ENCODE results near the gene SLC35F5. TPM values are rescaled to one million over a fixed set of nuclear protein-coding genes. Genes with fewer than 3 reads are reported as not detected.

SLC35F5 gene
- total and polyA plus RNA-seq, 2 donors = 29.0 to 32.4 TPM

DNA sequence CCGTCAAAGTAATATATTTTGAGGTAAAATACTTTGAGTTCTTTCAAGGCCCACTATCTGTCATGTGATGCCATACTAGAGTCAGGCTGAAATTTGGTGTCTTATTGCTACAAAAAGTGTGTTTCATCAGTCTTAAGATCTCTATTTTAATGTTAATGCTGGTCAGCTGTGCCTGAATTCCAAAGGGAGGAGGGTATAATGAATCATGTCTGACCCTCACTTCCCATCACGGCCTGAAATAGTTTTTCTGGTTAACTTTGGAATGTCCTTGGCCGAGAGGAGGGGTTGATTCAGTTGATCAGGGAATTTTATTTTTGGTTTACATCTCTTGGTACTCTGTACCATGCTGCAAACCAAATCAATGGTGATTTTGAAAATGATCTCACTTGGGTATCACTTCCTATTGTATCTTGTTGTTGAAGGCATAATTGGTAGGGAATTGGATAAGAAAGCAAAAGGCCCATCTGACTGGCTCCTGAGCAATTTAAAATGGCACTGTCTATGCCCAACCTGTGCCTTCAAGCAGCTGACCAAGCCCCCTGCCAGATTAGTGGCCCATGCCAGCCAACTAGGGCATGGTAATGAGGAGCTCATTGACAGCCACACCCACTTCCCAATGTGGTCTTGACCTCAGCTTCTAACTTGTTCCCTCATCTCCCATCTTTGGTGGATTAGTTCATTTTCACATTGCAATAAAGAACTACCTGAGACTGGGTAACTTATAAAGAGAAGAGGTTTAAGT is 6.1 kb upstream of the SLC35F5 start:
- no peak overlapping the region for H3K4me3 ChIP-seq (ENCODE audit: low read length in 2 of 2)
- no peaks in the 10 kb centered on the region for H3K27me3 ChIP-seq (ENCODE audit: control insufficient read depth in 2 of 2, insufficient read depth in 1 of 2, low read length in 1 of 2)
- DNase-seq (ENCODE audit: low read depth in 6 of 9, low spot score in 9 of 9) = no peak
- H3K9me3 ChIP-seq (ENCODE audit: control insufficient read depth in 2 of 2, insufficient read depth in 1 of 2, low read length in 1 of 2) = peaks cover 0 to 6% of the 10 kb centered on the region in 2 donors
- no peak overlapping the region for H3K27ac ChIP-seq (ENCODE audit: low read depth in 1 of 2, low read length in 1 of 2)
- WGBS = 96% methylated on average over 3 of the region's 3 CpGs
- no peaks in the 10 kb centered on the region for H3K36me3 ChIP-seq (ENCODE audit: control insufficient read depth in 2 of 2, insufficient read depth in 2 of 2, low read length in 1 of 2)
- no peaks in the 10 kb centered on the region for H3K4me1 ChIP-seq (ENCODE audit: control insufficient read depth in 2 of 2, insufficient read depth in 2 of 2, low read length in 2 of 2)

DNA sequence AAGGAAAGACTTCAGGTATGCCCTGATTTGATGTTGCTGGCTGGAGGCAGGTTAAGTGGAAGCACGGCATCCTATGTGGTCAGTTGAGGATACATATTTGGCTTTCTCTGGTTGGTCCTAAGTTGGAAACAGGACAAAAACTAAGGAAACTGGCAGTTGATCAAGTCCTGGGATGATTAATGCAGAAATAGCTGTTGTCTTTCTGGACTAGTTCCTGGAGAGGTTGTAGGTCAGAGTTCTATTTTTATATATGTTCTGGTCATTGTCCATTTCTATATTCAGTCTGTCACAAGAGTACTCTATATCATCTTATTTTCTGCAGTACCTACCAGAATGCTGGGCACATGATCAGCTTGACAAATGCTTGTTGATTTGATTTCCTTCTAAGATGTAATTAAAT is 4.0 kb upstream of the SLC35F5 start:
- Histone ChIP-seq H3K27ac (ENCODE audit: low read depth in 1 of 2, low read length in 1 of 2) (no peak overlapping the region), H3K9me3 (ENCODE audit: control insufficient read depth in 2 of 2, insufficient read depth in 1 of 2, low read length in 1 of 2) (peaks cover 0 to 6% of the 10 kb centered on the region in 2 donors), H3K27me3 (ENCODE audit: control insufficient read depth in 2 of 2, insufficient read depth in 1 of 2, low read length in 1 of 2) (no peaks in the 10 kb centered on the region), H3K4me3 (ENCODE audit: low read length in 2 of 2) (no peak overlapping the region), H3K4me1 (ENCODE audit: control insufficient read depth in 2 of 2, insufficient read depth in 2 of 2, low read length in 2 of 2) (peaks cover 0 to 4% of the 10 kb centered on the region in 2 donors), H3K36me3 (ENCODE audit: control insufficient read depth in 2 of 2, insufficient read depth in 2 of 2, low read length in 1 of 2) (no peaks in the 10 kb centered on the region)
- 89% methylated on average over 1 of the region's 1 CpG for WGBS
- no peak for DNase-seq (ENCODE audit: low read depth in 6 of 9, low spot score in 9 of 9)

DNA sequence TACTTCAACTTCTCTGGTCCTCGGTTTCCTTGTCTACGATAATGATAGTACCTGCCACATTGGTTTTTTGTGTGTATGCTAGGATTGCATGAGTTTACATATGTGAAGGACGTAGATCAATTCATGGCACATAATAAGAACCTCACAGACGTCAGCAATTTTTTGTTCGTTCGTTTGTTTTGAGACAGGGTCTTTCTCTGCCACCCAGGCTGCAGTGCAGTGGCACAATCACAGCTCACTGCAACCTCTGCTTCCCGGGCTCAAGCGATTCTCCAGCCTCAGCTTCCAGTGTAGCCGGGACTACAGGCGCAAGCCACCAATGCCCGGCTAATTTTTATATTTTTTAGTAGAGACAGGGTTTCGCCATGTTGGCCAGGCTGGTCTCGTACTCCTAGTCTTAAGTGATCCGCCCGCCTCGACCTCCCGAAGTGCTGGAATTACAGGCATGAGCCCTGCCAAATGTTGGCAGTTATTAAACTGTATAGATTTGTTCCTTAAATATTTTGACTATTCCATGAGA is 756 bp upstream of the SLC35F5 start:
- Histone ChIP-seq H3K36me3 (ENCODE audit: control insufficient read depth in 2 of 2, insufficient read depth in 2 of 2, low read length in 1 of 2) (no peaks in the 10 kb centered on the region), H3K4me1 (ENCODE audit: control insufficient read depth in 2 of 2, insufficient read depth in 2 of 2, low read length in 2 of 2) (peaks cover 4 to 9% of the 10 kb centered on the region in 2 donors), H3K27ac (ENCODE audit: low read depth in 1 of 2, low read length in 1 of 2) (peak overlapping the region; percentile 97 to 99), H3K27me3 (ENCODE audit: control insufficient read depth in 2 of 2, insufficient read depth in 1 of 2, low read length in 1 of 2) (no peaks in the 10 kb centered on the region), H3K4me3 (ENCODE audit: low read length in 2 of 2) (peak overlapping the region; percentile 81 to 90), H3K9me3 (ENCODE audit: control insufficient read depth in 2 of 2, insufficient read depth in 1 of 2, low read length in 1 of 2) (no peaks in the 10 kb centered on the region)
- WGBS = 28% methylated on average over 17 of the region's 17 CpGs
- peak in 1 of 9 donors; percentile 54 for DNase-seq (ENCODE audit: low read depth in 6 of 9, low spot score in 9 of 9)

DNA sequence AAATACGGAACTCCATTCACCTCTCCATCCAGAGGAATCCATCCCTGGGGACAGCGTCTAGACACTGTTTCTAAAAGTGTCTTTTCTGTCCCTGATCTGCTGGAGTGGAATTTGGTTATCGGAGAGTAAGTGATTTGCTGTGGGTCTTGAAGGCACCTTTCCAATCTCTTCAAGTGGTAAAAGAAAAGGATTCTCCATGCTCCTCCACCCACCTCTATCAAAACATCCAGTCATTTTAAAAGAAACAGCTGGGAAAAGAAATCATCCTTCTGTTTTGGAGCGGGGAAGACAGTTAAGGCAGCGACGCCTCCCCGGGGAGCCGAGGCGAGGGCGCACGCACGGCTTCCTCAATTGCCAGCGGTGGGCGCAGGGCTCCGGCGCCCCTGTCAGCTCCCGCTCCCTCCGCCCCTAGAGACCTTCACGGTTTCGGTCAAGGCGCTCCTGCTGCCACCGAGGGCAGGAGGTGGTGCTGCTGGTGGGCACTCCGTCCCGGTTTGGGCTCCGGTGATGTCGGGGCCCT is 547 bp downstream of the SLC35F5 start:
- peak in 4 of 9 donors; percentile 15 to 71 (median 32) for DNase-seq (ENCODE audit: low read depth in 6 of 9, low spot score in 9 of 9)
- peak overlapping the region; percentile 81 to 90 for H3K4me3 ChIP-seq (ENCODE audit: low read length in 2 of 2)
- peaks cover 4 to 9% of the 10 kb centered on the region in 2 donors for H3K4me1 ChIP-seq (ENCODE audit: control insufficient read depth in 2 of 2, insufficient read depth in 2 of 2, low read length in 2 of 2)
- peak overlapping the region; percentile 76 to 97 for H3K27ac ChIP-seq (ENCODE audit: low read depth in 1 of 2, low read length in 1 of 2)
- H3K36me3 ChIP-seq (ENCODE audit: control insufficient read depth in 2 of 2, insufficient read depth in 2 of 2, low read length in 1 of 2) = peaks cover 0 to 4% of the 10 kb centered on the region in 2 donors
- no peaks in the 10 kb centered on the region for H3K9me3 ChIP-seq (ENCODE audit: control insufficient read depth in 2 of 2, insufficient read depth in 1 of 2, low read length in 1 of 2)
- WGBS = under 1% methylated on average over 26 of the region's 26 CpGs
- no peaks in the 10 kb centered on the region for H3K27me3 ChIP-seq (ENCODE audit: control insufficient read depth in 2 of 2, insufficient read depth in 1 of 2, low read length in 1 of 2)

DNA sequence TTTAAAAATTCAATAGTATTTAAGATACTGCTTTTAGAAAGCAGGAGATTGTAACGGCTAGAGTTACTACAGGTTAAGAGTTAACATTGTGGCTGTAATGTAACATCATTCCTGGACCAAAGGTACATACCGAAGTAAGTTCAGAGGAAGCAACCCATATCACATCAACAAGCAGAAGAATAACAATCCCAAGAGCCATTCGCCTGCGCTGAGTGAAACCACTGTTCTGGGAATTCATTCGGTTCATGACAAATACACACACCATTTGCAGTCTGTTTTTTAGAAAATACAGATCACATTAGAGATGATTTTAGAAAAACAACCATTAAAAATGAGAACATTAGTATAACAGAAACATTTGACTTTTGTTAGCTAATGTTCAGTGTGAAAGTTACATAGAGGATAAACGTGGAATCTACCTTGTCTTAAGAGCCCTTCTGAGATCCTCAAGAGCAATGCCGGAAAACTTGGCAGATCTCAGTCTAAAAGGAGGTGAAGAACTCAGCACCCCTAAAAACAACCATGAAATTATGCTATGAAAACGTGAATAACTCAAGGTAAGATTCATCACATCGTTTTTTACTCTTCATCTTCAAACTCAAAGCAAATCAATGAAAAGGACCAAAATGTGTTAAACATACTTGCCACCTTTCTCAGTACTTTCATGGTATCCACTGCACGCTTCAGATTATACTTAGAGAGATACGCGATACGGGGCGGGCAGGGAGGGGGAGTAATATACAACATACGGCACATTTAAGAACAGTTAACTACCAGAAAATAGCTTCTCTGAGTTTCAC is 1.2 kb downstream of the SLC35F5 start:
- no peaks in the 10 kb centered on the region for H3K27me3 ChIP-seq (ENCODE audit: control insufficient read depth in 2 of 2, insufficient read depth in 1 of 2, low read length in 1 of 2)
- peaks cover 0 to 8% of the 10 kb centered on the region in 2 donors for H3K36me3 ChIP-seq (ENCODE audit: control insufficient read depth in 2 of 2, insufficient read depth in 2 of 2, low read length in 1 of 2)
- no peaks in the 10 kb centered on the region for H3K9me3 ChIP-seq (ENCODE audit: control insufficient read depth in 2 of 2, insufficient read depth in 1 of 2, low read length in 1 of 2)
- peak in 2 of 9 donors; percentile 3 to 17 for DNase-seq (ENCODE audit: low read depth in 6 of 9, low spot score in 9 of 9)
- WGBS = 36% methylated on average over 15 of the region's 15 CpGs
- H3K27ac ChIP-seq (ENCODE audit: low read depth in 1 of 2, low read length in 1 of 2) = peak overlapping the region in 1 of 2 donors; percentile 76
- peak overlapping the region; percentile 81 to 90 for H3K4me3 ChIP-seq (ENCODE audit: low read length in 2 of 2)
- H3K4me1 ChIP-seq (ENCODE audit: control insufficient read depth in 2 of 2, insufficient read depth in 2 of 2, low read length in 2 of 2) = peaks cover 4 to 9% of the 10 kb centered on the region in 2 donors

DNA sequence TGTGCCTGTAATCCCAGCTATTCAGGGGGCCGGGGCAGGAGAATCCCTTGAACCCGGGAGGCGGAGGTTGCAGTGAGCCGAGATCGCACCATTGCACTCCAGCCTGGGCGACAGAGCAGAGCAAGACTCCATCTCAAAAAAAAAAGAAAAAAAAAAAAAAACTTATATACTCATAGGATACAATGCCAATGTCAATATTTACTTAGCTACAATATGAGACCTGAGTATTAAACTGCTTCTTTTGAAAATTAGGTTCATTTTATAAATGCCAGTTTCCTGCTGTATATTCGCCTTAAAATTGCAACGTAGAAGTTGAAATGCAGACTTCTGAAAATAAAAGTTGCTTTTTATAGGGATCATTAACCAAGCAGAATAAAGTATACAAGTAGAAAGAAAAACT is 2.3 kb downstream of the SLC35F5 start:
- 91% methylated on average over 8 of the region's 8 CpGs for WGBS
- H3K27ac ChIP-seq (ENCODE audit: low read depth in 1 of 2, low read length in 1 of 2) = no peak overlapping the region
- H3K9me3 ChIP-seq (ENCODE audit: control insufficient read depth in 2 of 2, insufficient read depth in 1 of 2, low read length in 1 of 2) = no peaks in the 10 kb centered on the region
- peaks cover 4 to 9% of the 10 kb centered on the region in 2 donors for H3K4me1 ChIP-seq (ENCODE audit: control insufficient read depth in 2 of 2, insufficient read depth in 2 of 2, low read length in 2 of 2)
- no peaks in the 10 kb centered on the region for H3K27me3 ChIP-seq (ENCODE audit: control insufficient read depth in 2 of 2, insufficient read depth in 1 of 2, low read length in 1 of 2)
- peaks cover 0 to 8% of the 10 kb centered on the region in 2 donors for H3K36me3 ChIP-seq (ENCODE audit: control insufficient read depth in 2 of 2, insufficient read depth in 2 of 2, low read length in 1 of 2)
- H3K4me3 ChIP-seq (ENCODE audit: low read length in 2 of 2) = no peak overlapping the region
- DNase-seq (ENCODE audit: low read depth in 6 of 9, low spot score in 9 of 9) = no peak

DNA sequence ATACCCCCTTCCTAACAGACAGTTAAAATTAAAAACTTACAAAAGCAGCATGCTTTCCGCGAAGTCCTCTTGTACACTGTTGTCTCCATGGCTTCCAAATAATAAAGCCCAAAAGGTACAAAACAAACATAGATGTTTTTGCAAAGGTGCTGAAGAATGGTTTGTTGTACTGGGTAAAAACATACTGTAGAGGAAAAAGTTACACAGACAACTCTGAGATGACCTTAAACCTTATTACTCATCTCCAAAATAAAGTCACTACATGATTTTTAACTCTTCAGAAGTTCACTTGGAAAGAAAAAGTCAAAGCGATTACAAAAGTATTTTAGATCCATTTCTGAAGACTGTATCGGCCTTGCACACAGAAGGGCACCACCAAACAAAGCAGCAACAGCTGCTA is 6.1 kb downstream of the SLC35F5 start:
- no peak overlapping the region for H3K4me3 ChIP-seq (ENCODE audit: low read length in 2 of 2)
- WGBS = 97% methylated on average over 4 of the region's 4 CpGs
- no peaks in the 10 kb centered on the region for H3K27me3 ChIP-seq (ENCODE audit: control insufficient read depth in 2 of 2, insufficient read depth in 1 of 2, low read length in 1 of 2)
- H3K4me1 ChIP-seq (ENCODE audit: control insufficient read depth in 2 of 2, insufficient read depth in 2 of 2, low read length in 2 of 2) = peaks cover 4% of the 10 kb centered on the region in 2 donors
- H3K36me3 ChIP-seq (ENCODE audit: control insufficient read depth in 2 of 2, insufficient read depth in 2 of 2, low read length in 1 of 2) = peaks cover 4 to 11% of the 10 kb centered on the region in 2 donors
- no peaks in the 10 kb centered on the region for H3K9me3 ChIP-seq (ENCODE audit: control insufficient read depth in 2 of 2, insufficient read depth in 1 of 2, low read length in 1 of 2)
- no peak for DNase-seq (ENCODE audit: low read depth in 6 of 9, low spot score in 9 of 9)
- no peak overlapping the region for H3K27ac ChIP-seq (ENCODE audit: low read depth in 1 of 2, low read length in 1 of 2)

DNA sequence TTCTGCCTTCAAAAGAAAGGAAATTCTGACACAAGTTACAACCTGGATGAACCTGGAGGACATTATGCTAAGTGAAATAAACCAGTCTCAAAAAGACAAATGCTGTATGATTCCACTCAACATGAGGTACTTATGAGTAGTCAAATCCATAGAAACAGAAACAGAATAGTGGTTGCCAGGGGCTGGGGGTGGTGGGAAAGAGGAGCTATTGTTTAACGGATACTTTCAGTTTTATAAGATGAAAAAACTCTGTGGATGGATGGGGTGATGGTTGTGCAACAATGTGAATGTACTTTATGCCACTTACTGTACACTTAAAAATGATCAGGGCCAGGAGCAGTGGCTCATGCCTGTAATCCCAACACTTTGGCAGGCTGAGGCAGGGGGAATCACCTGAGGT is 15.4 kb downstream of the SLC35F5 start:
- no peaks in the 10 kb centered on the region for H3K27me3 ChIP-seq (ENCODE audit: control insufficient read depth in 2 of 2, insufficient read depth in 1 of 2, low read length in 1 of 2)
- no peaks in the 10 kb centered on the region for H3K9me3 ChIP-seq (ENCODE audit: control insufficient read depth in 2 of 2, insufficient read depth in 1 of 2, low read length in 1 of 2)
- peaks cover 8 to 43% of the 10 kb centered on the region in 2 donors for H3K36me3 ChIP-seq (ENCODE audit: control insufficient read depth in 2 of 2, insufficient read depth in 2 of 2, low read length in 1 of 2)
- no peak for DNase-seq (ENCODE audit: low read depth in 6 of 9, low spot score in 9 of 9)
- no peak overlapping the region for H3K27ac ChIP-seq (ENCODE audit: low read depth in 1 of 2, low read length in 1 of 2)
- H3K4me1 ChIP-seq (ENCODE audit: control insufficient read depth in 2 of 2, insufficient read depth in 2 of 2, low read length in 2 of 2) = no peaks in the 10 kb centered on the region
- WGBS = 98% methylated on average over 1 of the region's 1 CpG
- no peak overlapping the region for H3K4me3 ChIP-seq (ENCODE audit: low read length in 2 of 2)

DNA sequence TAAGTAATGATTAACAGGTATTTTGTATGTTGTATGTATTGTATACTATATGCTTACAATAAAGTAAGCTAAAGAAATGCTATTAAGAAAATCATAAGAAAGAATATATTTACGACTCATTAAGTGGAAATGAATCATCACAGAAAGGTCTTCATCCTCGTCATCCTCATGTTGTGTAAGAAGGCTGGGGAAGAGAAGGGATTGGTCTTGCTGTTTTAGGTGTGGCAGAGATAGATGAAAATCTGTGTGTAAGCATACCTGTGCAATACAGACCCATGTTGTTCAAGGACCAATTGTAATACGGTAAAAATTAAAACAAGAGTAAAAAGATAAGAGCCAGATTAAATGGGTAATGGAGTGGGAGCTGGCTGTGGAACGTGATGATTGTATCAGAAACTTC is 16.6 kb downstream of the SLC35F5 start:
- no peaks in the 10 kb centered on the region for H3K9me3 ChIP-seq (ENCODE audit: control insufficient read depth in 2 of 2, insufficient read depth in 1 of 2, low read length in 1 of 2)
- WGBS = 99% methylated on average over 4 of the region's 4 CpGs
- H3K27ac ChIP-seq (ENCODE audit: low read depth in 1 of 2, low read length in 1 of 2) = no peak overlapping the region
- DNase-seq (ENCODE audit: low read depth in 6 of 9, low spot score in 9 of 9) = no peak
- H3K36me3 ChIP-seq (ENCODE audit: control insufficient read depth in 2 of 2, insufficient read depth in 2 of 2, low read length in 1 of 2) = peaks cover 8 to 37% of the 10 kb centered on the region in 2 donors
- H3K4me1 ChIP-seq (ENCODE audit: control insufficient read depth in 2 of 2, insufficient read depth in 2 of 2, low read length in 2 of 2) = no peaks in the 10 kb centered on the region
- H3K4me3 ChIP-seq (ENCODE audit: low read length in 2 of 2) = no peak overlapping the region
- no peaks in the 10 kb centered on the region for H3K27me3 ChIP-seq (ENCODE audit: control insufficient read depth in 2 of 2, insufficient read depth in 1 of 2, low read length in 1 of 2)
